ENCODE measurements around the gene PRKCB. TPM values are rescaled to one million over a fixed set of nuclear protein-coding genes. Genes with fewer than 3 reads are reported as not detected.

PRKCB gene
- total and polyA plus RNA-seq, 2 donors (not counting 1 experiment from before 2014, with no cell fraction given): 0.01 TPM; not detected in 1

- H3K4me1 ChIP-seq (ENCODE audit: control insufficient read depth, extremely low read depth, insufficient read depth, low read length): no peaks in the 10 kb centered on the region
- no peak overlapping the region for H3K4me2 ChIP-seq (ENCODE audit: extremely low read depth, insufficient read depth, low read length)
- no peak for DNase-seq (ENCODE audit: low read depth in 2 of 2)
- H3K4me3 ChIP-seq (replicated peaks in 1 of 4; ENCODE audit: control extremely low read depth in 1 of 4, insufficient read depth in 1 of 4, low read depth in 3 of 4, low read length in 4 of 4): no peak overlapping the region
- H3K36me3 ChIP-seq (ENCODE audit: control insufficient read depth, insufficient read depth, low read length): no peaks in the 10 kb centered on the region
- H3K79me2 ChIP-seq (ENCODE audit: control insufficient read depth, insufficient read depth, low read length): no peaks in the 10 kb centered on the region
- H3K27ac ChIP-seq (ENCODE audit: insufficient read depth, low read length): no peak overlapping the region
- H4K20me1 ChIP-seq (ENCODE audit: control insufficient read depth, extremely low read depth, insufficient read depth, low read length): no peaks in the 10 kb centered on the region
- TF ChIP-seq CTCF (conservative IDR thresholded peaks at IDR 0.05 in 1 of 2, IDR thresholded peaks at IDR 0.05 in 1 of 2; ENCODE audit: low read depth in 1 of 2, low read length in 2 of 2): no peak
- no peak for TF ChIP-seq EZH2 (IDR thresholded peaks at IDR 0.05; ENCODE audit: low read length, missing control alignments)
- H3K27me3 ChIP-seq (ENCODE audit: control insufficient read depth, insufficient read depth, low read length): no peaks in the 10 kb centered on the region
- H2AFZ ChIP-seq (ENCODE audit: low read length): no peak overlapping the region
- H3K9me3 ChIP-seq (ENCODE audit: control insufficient read depth, insufficient read depth, low read depth, low read length): no peaks in the 10 kb centered on the region
- no peak overlapping the region for H3K9ac ChIP-seq (ENCODE audit: insufficient read depth, low read length)
Measured at GRCh38 chr16:24111724-24112302, 276.0 kb downstream of the PRKCB start.

- Histone ChIP-seq H4K20me1 (ENCODE audit: control insufficient read depth, extremely low read depth, insufficient read depth, low read length) (no peaks in the 10 kb centered on the region), H2AFZ (ENCODE audit: low read length) (no peak overlapping the region), H3K36me3 (ENCODE audit: control insufficient read depth, insufficient read depth, low read length) (no peaks in the 10 kb centered on the region), H3K4me2 (ENCODE audit: extremely low read depth, insufficient read depth, low read length) (no peak overlapping the region), H3K9ac (ENCODE audit: insufficient read depth, low read length) (no peak overlapping the region), H3K4me1 (ENCODE audit: control insufficient read depth, extremely low read depth, insufficient read depth, low read length) (no peaks in the 10 kb centered on the region), H3K4me3 (replicated peaks in 1 of 4; ENCODE audit: control extremely low read depth in 1 of 4, insufficient read depth in 1 of 4, low read depth in 3 of 4, low read length in 4 of 4) (no peak overlapping the region), H3K9me3 (ENCODE audit: control insufficient read depth, insufficient read depth, low read depth, low read length) (no peaks in the 10 kb centered on the region), H3K27ac (ENCODE audit: insufficient read depth, low read length) (no peak overlapping the region), H3K79me2 (ENCODE audit: control insufficient read depth, insufficient read depth, low read length) (no peaks in the 10 kb centered on the region), H3K27me3 (ENCODE audit: control insufficient read depth, insufficient read depth, low read length) (no peaks in the 10 kb centered on the region)
- no peak for DNase-seq (ENCODE audit: low read depth in 2 of 2)
- TF ChIP-seq EZH2 (IDR thresholded peaks at IDR 0.05; ENCODE audit: low read length, missing control alignments): no peak
- TF ChIP-seq CTCF (conservative IDR thresholded peaks at IDR 0.05 in 1 of 2, IDR thresholded peaks at IDR 0.05 in 1 of 2; ENCODE audit: low read depth in 1 of 2, low read length in 2 of 2): no peak
Measured at GRCh38 chr16:24113115-24113745, 277.4 kb downstream of the PRKCB start.

DNA sequence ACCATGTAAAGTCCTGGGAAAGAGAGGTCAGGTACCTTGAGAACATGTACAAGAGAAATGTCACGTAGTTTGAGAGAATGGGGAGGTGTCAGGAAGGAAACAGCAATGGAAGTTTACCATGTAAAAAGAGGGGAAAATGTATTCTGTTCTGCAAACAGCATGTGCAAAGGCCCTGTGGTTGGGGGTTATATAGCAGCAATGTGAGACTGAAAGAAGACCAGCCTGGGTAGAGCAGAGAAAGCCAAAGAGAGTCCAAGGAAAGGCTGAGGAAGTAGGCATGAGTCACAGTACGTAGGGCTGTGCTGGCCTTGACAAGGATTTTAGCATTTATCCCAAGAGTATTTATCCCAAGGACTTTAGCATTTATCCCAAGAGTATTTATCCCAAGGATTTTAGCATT lies 279.1 kb downstream of the PRKCB start:
- Histone ChIP-seq H2AFZ (ENCODE audit: low read length) (no peak overlapping the region), H3K79me2 (ENCODE audit: control insufficient read depth, insufficient read depth, low read length) (no peaks in the 10 kb centered on the region), H3K27ac (ENCODE audit: insufficient read depth, low read length) (no peak overlapping the region), H3K36me3 (ENCODE audit: control insufficient read depth, insufficient read depth, low read length) (no peaks in the 10 kb centered on the region), H3K9me3 (ENCODE audit: control insufficient read depth, insufficient read depth, low read depth, low read length) (no peaks in the 10 kb centered on the region), H3K4me1 (ENCODE audit: control insufficient read depth, extremely low read depth, insufficient read depth, low read length) (no peaks in the 10 kb centered on the region), H3K9ac (ENCODE audit: insufficient read depth, low read length) (no peak overlapping the region), H3K4me2 (ENCODE audit: extremely low read depth, insufficient read depth, low read length) (no peak overlapping the region), H3K4me3 (replicated peaks in 1 of 4; ENCODE audit: control extremely low read depth in 1 of 4, insufficient read depth in 1 of 4, low read depth in 3 of 4, low read length in 4 of 4) (no peak overlapping the region), H4K20me1 (ENCODE audit: control insufficient read depth, extremely low read depth, insufficient read depth, low read length) (no peaks in the 10 kb centered on the region), H3K27me3 (ENCODE audit: control insufficient read depth, insufficient read depth, low read length) (no peaks in the 10 kb centered on the region)
- DNase-seq (ENCODE audit: low read depth in 2 of 2): no peak
- no peak for TF ChIP-seq EZH2 (IDR thresholded peaks at IDR 0.05; ENCODE audit: low read length, missing control alignments)
- no peak for TF ChIP-seq CTCF (conservative IDR thresholded peaks at IDR 0.05 in 1 of 2, IDR thresholded peaks at IDR 0.05 in 1 of 2; ENCODE audit: low read depth in 1 of 2, low read length in 2 of 2)
